ENCODE results near the gene MRPL34.

The MRPL34 gene

GRCh38 chr19:17337675-17338432, 32.2 kb downstream of the MRPL34 start:
- TF ChIP-seq POLR2AphosphoS5 (IDR thresholded peaks at IDR 0.05; ENCODE audit: low read depth) (no peak), CTCF (IDR thresholded peaks at IDR 0.05; ENCODE audit: insufficient read depth, low read length) (no peak), GABPA (IDR thresholded peaks at IDR 0.05; ENCODE audit: low read depth) (no peak), SPI1 (IDR thresholded peaks at IDR 0.05; ENCODE audit: borderline replicate concordance, low read depth) (no peak), REST (IDR thresholded peaks at IDR 0.05; ENCODE audit: insufficient replicate concordance, low read depth) (no peak)
- H3K27ac ChIP-seq (replicated peaks) = peak overlapping the region; percentile 83
- DNase-seq (ENCODE audit: low read depth in 1 of 2, low spot score in 1 of 2) = peak; percentile 39 to 67
- H3K4me3 ChIP-seq (replicated peaks; ENCODE audit: insufficient read depth, low read length) = peak overlapping the region; percentile 70
- no peaks in the 10 kb centered on the region for H3K27me3 ChIP-seq (ENCODE audit: insufficient read depth, poor library complexity, severe bottlenecking)

- no peak for TF ChIP-seq CTCF (IDR thresholded peaks at IDR 0.05; ENCODE audit: insufficient read depth, low read length)
- no peak for TF ChIP-seq SPI1 (IDR thresholded peaks at IDR 0.05; ENCODE audit: borderline replicate concordance, low read depth)
- TF ChIP-seq REST (IDR thresholded peaks at IDR 0.05; ENCODE audit: insufficient replicate concordance, low read depth) = no peak
- TF ChIP-seq POLR2AphosphoS5 (IDR thresholded peaks at IDR 0.05; ENCODE audit: low read depth) = no peak
- TF ChIP-seq GABPA (IDR thresholded peaks at IDR 0.05; ENCODE audit: low read depth) = no peak
- no peak overlapping the region; the same call in 1 of the 2 replicates for H3K27ac ChIP-seq (replicated peaks)
- DNase-seq (ENCODE audit: low read depth in 1 of 2, low spot score in 1 of 2) = no peak
- H3K27me3 ChIP-seq (ENCODE audit: insufficient read depth, poor library complexity, severe bottlenecking) = no peaks in the 10 kb centered on the region
- peak overlapping the region; percentile 70 for H3K4me3 ChIP-seq (replicated peaks; ENCODE audit: insufficient read depth, low read length)
Measured at GRCh38 chr19:17338433-17339078, 32.9 kb downstream of the MRPL34 start.

- TF ChIP-seq CTCF (IDR thresholded peaks at IDR 0.05; ENCODE audit: insufficient read depth, low read length) = no peak
- no peak overlapping the region for H3K27ac ChIP-seq (replicated peaks)
- no peaks in the 10 kb centered on the region for H3K27me3 ChIP-seq (ENCODE audit: insufficient read depth, poor library complexity, severe bottlenecking)
- DNase-seq (ENCODE audit: low read depth in 1 of 2, low spot score in 1 of 2) = no peak
- no peak overlapping the region for H3K4me3 ChIP-seq (replicated peaks; ENCODE audit: insufficient read depth, low read length)
Measured at GRCh38 chr19:17339088-17339741, 33.5 kb downstream of the MRPL34 start.
